ENCODE data around the gene RPL3. TPM values are rescaled to one million over a fixed set of nuclear protein-coding genes. Genes with fewer than 3 reads are reported as not detected.

Gene RPL3
- total RNA-seq, 2 donors from 2014 or later = 2,218 to 2,701 TPM

- WGBS, 2 experiments (ENCODE audit: insufficient coverage in 1 of 2, insufficient read length in 1 of 2) = 91 to 92% methylated on average over 3 to 10 of the region's 11 CpGs
- no peak overlapping the region for H3K4me3 ChIP-seq (ENCODE audit: low read length)
- Mint-ChIP-seq H3K4me3 (no peak overlapping the region), H3K27ac (no peak overlapping the region), H3K9me3 (peaks cover 9% of the 10 kb centered on the region), H3K36me3 (ENCODE audit: low read depth) (no peaks in the 10 kb centered on the region), H3K27me3 (ENCODE audit: insufficient read depth) (peaks cover 1% of the 10 kb centered on the region), H3K4me1 (no peaks in the 10 kb centered on the region)
- no peak overlapping the region for H3K27ac ChIP-seq (ENCODE audit: low read depth, low read length)
- H3K9ac ChIP-seq (ENCODE audit: extremely low read depth, low read length, poor library complexity, severe bottlenecking) = no peak overlapping the region
- H3K9me3 ChIP-seq (ENCODE audit: control insufficient read depth, low read length) = peaks cover 5% of the 10 kb centered on the region
- H3K4me1 ChIP-seq (ENCODE audit: control insufficient read depth, insufficient read depth, low read length) = no peaks in the 10 kb centered on the region
- DNase-seq = no peak
- TF ChIP-seq CTCF (conservative IDR thresholded peaks at IDR 0.05) = peak; percentile 33
- H3K27me3 ChIP-seq (ENCODE audit: control insufficient read depth, insufficient read depth, low read length, poor library complexity, severe bottlenecking) = no peaks in the 10 kb centered on the region
- no peaks in the 10 kb centered on the region for H3K36me3 ChIP-seq (ENCODE audit: control insufficient read depth, insufficient read depth, low read length)
Measured at GRCh38 chr22:39269095-39269790, 50.2 kb downstream of the RPL3 start.

GRCh38 chr22:39268645-39269044 lies 50.8 kb downstream of the RPL3 start:
- Histone ChIP-seq H3K36me3 (ENCODE audit: control insufficient read depth, insufficient read depth, low read length) (no peaks in the 10 kb centered on the region), H3K27me3 (ENCODE audit: control insufficient read depth, insufficient read depth, low read length, poor library complexity, severe bottlenecking) (no peaks in the 10 kb centered on the region), H3K4me1 (ENCODE audit: control insufficient read depth, insufficient read depth, low read length) (no peaks in the 10 kb centered on the region), H3K9me3 (ENCODE audit: control insufficient read depth, low read length) (peaks cover 5% of the 10 kb centered on the region), H3K4me3 (ENCODE audit: low read length) (no peak overlapping the region), H3K9ac (ENCODE audit: extremely low read depth, low read length, poor library complexity, severe bottlenecking) (no peak overlapping the region), H3K27ac (ENCODE audit: low read depth, low read length) (no peak overlapping the region)
- Mint-ChIP-seq H3K4me1 (no peaks in the 10 kb centered on the region), H3K27ac (no peak overlapping the region), H3K4me3 (no peak overlapping the region), H3K27me3 (ENCODE audit: insufficient read depth) (peaks cover 1% of the 10 kb centered on the region), H3K9me3 (peaks cover 9% of the 10 kb centered on the region), H3K36me3 (ENCODE audit: low read depth) (no peaks in the 10 kb centered on the region)
- DNase-seq = no peak
- WGBS, 2 experiments (ENCODE audit: insufficient coverage in 1 of 2, insufficient read length in 1 of 2) = 86 to 88% methylated on average over 5 to 7 of the region's 7 CpGs
- TF ChIP-seq CTCF (conservative IDR thresholded peaks at IDR 0.05) = no peak

- no peaks in the 10 kb centered on the region for H3K27me3 ChIP-seq (ENCODE audit: control insufficient read depth, insufficient read depth, low read length, poor library complexity, severe bottlenecking)
- H3K9me3 ChIP-seq (ENCODE audit: control insufficient read depth, low read length) = peaks cover 5% of the 10 kb centered on the region
- Mint-ChIP-seq H3K9me3 (peaks cover 9% of the 10 kb centered on the region), H3K27ac (no peak overlapping the region), H3K36me3 (ENCODE audit: low read depth) (no peaks in the 10 kb centered on the region), H3K4me1 (no peaks in the 10 kb centered on the region), H3K4me3 (no peak overlapping the region), H3K27me3 (ENCODE audit: insufficient read depth) (peaks cover 1% of the 10 kb centered on the region)
- no peak overlapping the region for H3K4me3 ChIP-seq (ENCODE audit: low read length)
- no peak for TF ChIP-seq CTCF (conservative IDR thresholded peaks at IDR 0.05)
- 96 to 97% methylated on average over 6 to 8 of the region's 8 CpGs for WGBS, 2 experiments (ENCODE audit: insufficient coverage in 1 of 2, insufficient read length in 1 of 2)
- H3K4me1 ChIP-seq (ENCODE audit: control insufficient read depth, insufficient read depth, low read length) = no peaks in the 10 kb centered on the region
- no peak overlapping the region for H3K9ac ChIP-seq (ENCODE audit: extremely low read depth, low read length, poor library complexity, severe bottlenecking)
- DNase-seq = no peak
- no peaks in the 10 kb centered on the region for H3K36me3 ChIP-seq (ENCODE audit: control insufficient read depth, insufficient read depth, low read length)
- no peak overlapping the region for H3K27ac ChIP-seq (ENCODE audit: low read depth, low read length)
Measured at GRCh38 chr22:39267974-39268373, 51.4 kb downstream of the RPL3 start.

All from endodermal cell (in vitro differentiated cells).